HAP-1 (cell line): ENCODE measurements around the gene TNRC18.
"Not testable (repeated sequence)": the region's sequence is repeated elsewhere in the genome, so short reads cannot be mapped to it uniquely, and the experiment has no call there.

Source experiments
- DNase-seq, 2 experiments: peaks; one replicate each; pipeline ENCODE4 v3.0.0-alpha.2; 2016 to 2020; ENCODE audit warnings: low spot score in 2 of 2
- H3K27me3 ChIP-seq: fragments of 250-450 bp; sonication (Bioruptor Pico); 2 replicates; pipeline ENCODE4 v1.5.1; 2020; ENCODE audit warnings: low read depth, mild to moderate bottlenecking, moderate library complexity
- H3K36me3 ChIP-seq: fragments of 250-450 bp; sonication (Bioruptor Pico); replicated peaks from 2 replicates; pipeline ENCODE4 v1.5.1; 2020; ENCODE audit warnings: mild to moderate bottlenecking
- H3K4me1 ChIP-seq: fragments of 250-450 bp; sonication (Bioruptor Pico); 2 replicates; pipeline ENCODE4 v1.5.1; 2020; ENCODE audit warnings: mild to moderate bottlenecking
- H3K4me3 ChIP-seq: fragments of 250-450 bp; sonication (Bioruptor Pico); 2 replicates; pipeline ENCODE4 v1.5.1; 2020; ENCODE audit warnings: mild to moderate bottlenecking, moderate library complexity
- H3K9me3 ChIP-seq: fragments of 250-450 bp; sonication (Bioruptor Pico); 2 replicates; pipeline ENCODE4 v1.5.1; 2020; ENCODE audit warnings: mild to moderate bottlenecking, moderate library complexity
- in situ Hi-C: fragments of 300-500 bp; cut with MboI; formaldehyde crosslinking; loops from 3 replicates; pipeline ENCODE4 v1.14.3; 2020; ENCODE audit warnings: low sequenced_read_pairs, inconsistent platforms, mixed read lengths

Gene TNRC18

DNA sequence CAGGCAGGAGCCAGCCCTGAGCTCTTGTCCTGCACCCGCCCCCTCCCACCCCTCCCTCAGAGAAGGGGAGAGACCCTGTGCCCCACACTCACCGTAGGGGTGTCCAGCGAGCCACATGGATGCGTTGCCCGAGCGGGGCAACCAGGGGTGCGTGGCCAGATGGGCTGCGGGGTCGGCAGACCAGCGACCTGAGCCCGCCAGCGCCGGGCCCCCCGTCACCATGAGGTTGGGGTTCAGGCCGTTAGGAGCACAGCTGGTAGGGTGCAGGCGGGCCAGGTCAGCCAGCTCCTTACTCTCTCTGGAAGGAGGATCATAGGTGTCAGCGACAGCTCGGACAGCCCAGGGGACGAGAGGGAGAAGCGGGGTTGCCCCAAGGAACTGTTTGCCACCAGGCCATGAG, 46.4 kb downstream of the TNRC18 start:
- Histone ChIP-seq H3K4me3 (no peak overlapping the region), H3K27me3 (no peaks in the 10 kb centered on the region), H3K9me3 (no peaks in the 10 kb centered on the region), H3K36me3 (peaks cover 15% of the 10 kb centered on the region), H3K4me1 (no peaks in the 10 kb centered on the region)
- in situ Hi-C loops, result no loop called here
- no peak for DNase-seq

DNA sequence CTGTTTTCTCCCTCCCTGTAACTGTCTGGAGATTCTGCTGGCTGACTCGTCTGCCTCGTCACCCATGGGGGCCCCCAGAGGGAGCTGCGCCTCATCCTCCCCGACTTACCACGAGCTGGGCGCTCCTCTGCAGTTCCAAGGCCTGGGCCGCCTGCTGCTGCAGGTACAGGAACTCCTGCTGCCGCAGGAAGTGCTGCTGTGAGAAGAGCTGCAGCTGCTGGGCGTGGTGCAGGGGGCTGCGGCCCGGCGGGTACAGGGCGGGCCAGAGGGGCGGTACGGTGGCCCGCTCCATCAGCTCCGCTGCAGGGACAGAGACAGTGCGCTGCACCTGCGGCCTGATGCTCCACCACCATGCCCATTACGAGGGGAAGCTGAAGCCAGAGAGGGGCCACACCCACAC, 47.7 kb downstream of the TNRC18 start:
- Histone ChIP-seq H3K27me3 (no peaks in the 10 kb centered on the region), H3K36me3 (peaks cover 16% of the 10 kb centered on the region), H3K4me1 (no peaks in the 10 kb centered on the region), H3K9me3 (no peaks in the 10 kb centered on the region), H3K4me3 (no peak overlapping the region)
- no peak for DNase-seq
- in situ Hi-C loops, result no loop called here

DNA sequence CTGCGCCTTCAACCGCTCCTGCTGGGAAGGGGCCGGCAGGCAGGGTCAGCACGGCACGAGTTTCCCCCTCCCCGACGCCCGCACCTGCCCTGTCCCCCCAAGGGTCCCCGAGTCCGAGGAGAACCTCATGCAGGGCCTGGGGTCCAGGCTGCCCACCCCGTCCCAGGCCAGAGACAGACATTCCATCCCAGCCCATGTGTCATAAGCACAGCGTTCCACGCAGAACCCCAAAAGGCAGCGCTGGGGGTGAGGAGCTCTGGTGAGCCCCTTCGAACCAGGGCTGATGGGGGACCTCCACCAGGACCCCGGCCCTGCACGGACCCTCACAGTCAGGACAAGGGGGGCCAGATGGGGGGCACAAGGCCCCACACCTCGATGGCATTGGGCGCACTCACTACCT, 49.2 kb downstream of the TNRC18 start:
- Histone ChIP-seq H3K4me3 (no peak overlapping the region), H3K36me3 (peaks cover 29% of the 10 kb centered on the region), H3K4me1 (no peaks in the 10 kb centered on the region), H3K9me3 (no peaks in the 10 kb centered on the region), H3K27me3 (no peaks in the 10 kb centered on the region)
- in situ Hi-C loops, result loop anchor here (25.0 kb wide), 1 partner anchor 313 kb away; no protein-coding TSS in a partner anchor
- no peak for DNase-seq

DNA sequence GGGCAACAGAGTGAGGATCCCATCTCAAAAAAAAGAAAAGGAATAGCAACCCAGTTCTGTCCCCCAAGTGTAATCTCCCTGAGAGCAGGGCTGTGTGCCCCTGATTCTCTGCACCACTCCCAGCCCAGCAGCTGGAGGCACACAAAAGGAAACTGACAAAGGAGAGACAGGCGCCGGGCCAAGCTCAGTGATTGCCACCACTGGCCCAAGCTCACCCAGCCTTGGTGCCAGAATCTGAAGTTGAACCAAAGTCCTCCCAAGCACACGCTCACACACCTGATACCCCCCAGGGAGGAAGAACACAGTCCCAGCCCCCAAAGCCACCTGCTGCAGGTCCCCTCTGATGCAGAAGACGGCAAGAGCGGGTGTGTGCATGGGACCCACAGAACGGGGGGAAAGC, 50.3 kb downstream of the TNRC18 start:
- Histone ChIP-seq H3K36me3 (peaks cover 30% of the 10 kb centered on the region), H3K4me3 (no peak overlapping the region), H3K9me3 (no peaks in the 10 kb centered on the region), H3K4me1 (no peaks in the 10 kb centered on the region), H3K27me3 (no peaks in the 10 kb centered on the region)
- DNase-seq, result no peak
- in situ Hi-C loops, result loop anchor here (25.0 kb wide), 1 partner anchor 314 kb away; no protein-coding TSS in a partner anchor

DNA sequence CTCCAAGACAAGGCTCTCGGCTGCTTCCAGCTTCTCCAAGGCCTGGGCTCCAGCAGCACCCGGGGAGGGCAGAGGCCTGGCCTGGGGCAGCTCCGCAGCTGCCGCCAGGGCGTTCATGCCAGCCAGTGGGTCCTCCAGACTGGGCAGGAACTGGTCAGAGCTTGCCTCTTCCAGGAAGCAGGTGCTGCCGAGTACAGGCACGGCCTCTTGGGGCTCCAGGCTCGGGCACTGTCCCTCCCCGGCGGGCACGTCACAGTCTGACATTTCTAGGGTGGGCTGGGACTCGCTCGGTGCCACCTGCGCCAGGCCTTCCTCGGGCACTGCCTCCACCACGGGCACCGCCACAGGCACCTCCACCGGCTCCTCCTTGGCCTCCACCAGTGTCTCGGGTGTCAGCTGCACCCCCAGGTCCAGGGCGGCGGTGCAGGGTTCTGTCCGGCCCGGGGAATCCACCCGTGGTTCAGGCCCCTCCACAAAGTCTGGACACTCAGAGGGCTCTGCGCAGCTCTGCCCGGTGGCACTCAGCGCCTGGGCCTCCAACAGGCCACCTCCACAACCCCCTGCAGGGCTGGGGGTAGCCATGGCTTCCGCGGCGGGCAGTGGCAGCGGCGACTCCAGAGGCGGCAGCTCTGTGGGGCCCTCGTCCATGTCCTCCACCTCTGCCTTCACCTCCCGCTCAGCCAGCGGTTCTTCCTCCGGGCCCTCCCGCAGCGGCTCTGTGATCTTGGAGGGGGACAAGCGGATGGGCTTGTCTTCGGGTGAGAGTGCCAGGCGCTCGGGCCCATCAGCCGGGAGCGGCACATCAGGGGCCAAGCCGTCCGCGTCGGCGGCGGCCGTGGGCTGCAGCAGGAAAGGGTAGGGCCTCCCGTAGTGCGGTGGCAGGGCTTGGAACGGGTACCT, 52.9 kb downstream of the TNRC18 start:
- Histone ChIP-seq H3K4me3 (no peak overlapping the region), H3K36me3 (peaks cover 25% of the 10 kb centered on the region), H3K4me1 (no peaks in the 10 kb centered on the region), H3K27me3 (no peaks in the 10 kb centered on the region), H3K9me3 (no peaks in the 10 kb centered on the region)
- in situ Hi-C loops, result loop anchor here (25.0 kb wide), 1 partner anchor 317 kb away; no protein-coding TSS in a partner anchor
- no peak for DNase-seq

DNA sequence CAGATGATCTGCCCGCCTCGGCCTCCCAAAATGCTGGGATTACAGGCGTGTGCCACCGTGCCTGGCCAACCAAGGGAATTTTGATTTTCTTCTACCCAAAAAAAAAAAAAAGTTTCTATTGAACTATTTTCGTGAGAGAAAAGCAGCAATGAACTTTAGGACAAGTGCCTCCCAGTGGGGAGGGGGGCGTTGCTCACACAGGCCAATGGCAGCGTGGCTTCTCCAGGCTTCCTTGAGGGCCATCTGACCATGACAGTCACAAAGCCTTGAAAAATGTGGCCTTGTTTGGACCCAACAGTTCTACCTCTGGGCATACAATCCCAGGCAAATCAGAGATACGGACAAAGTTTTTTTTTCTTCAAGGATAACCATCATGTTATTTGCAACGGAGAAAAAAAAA, 56.0 kb downstream of the TNRC18 start:
- in situ Hi-C loops, result loop anchor here (25.0 kb wide), 1 partner anchor 320 kb away; no protein-coding TSS in a partner anchor
- no peak for DNase-seq
- no peaks in the 10 kb centered on the region for H3K9me3 ChIP-seq
- H3K27me3 ChIP-seq, result no peaks in the 10 kb centered on the region
- no peaks in the 10 kb centered on the region for H3K4me1 ChIP-seq
- no peak overlapping the region for H3K4me3 ChIP-seq
- H3K36me3 ChIP-seq, result peaks cover 22% of the 10 kb centered on the region

DNA sequence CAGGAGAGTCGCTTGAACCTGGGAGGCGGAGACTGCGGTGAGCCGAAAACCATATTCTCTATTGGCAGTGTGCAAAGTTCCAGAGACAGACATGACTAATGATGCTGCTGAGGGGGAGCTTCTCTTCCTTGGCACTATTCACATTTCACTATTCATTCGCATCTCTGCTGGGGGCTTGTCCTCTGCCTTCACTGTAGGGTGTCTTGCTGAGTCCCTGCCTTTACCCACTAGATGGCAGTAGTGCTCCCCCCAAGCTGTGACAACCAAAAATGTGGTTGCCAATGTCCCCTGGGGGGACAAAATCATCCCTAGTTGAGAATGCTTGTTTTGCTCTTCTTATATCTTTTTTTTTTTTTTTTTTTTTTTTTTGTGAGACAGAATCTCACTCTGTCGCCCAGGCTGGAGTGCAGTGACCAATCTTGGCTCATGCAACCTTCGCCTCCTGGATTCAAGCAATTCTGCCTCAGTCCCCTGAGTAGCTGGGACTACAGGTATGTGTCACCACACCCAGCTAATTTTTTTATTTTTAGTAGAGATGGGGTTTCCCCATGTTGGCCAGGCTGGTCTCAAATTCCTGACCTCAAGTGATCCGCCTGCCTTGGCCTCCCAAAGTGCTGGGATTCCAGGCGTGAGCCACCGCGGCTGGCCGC, 57.5 kb downstream of the TNRC18 start:
- not testable (repeated sequence) for H3K4me1 ChIP-seq, H3K4me3 ChIP-seq, H3K9me3 ChIP-seq, H3K27me3 ChIP-seq
- H3K36me3 ChIP-seq, result peaks cover 30% of the 10 kb centered on the region
- peak; percentile 49 to 81 for DNase-seq
- in situ Hi-C loops, result loop anchor here (25.0 kb wide), 1 partner anchor 321 kb away; no protein-coding TSS in a partner anchor

DNA sequence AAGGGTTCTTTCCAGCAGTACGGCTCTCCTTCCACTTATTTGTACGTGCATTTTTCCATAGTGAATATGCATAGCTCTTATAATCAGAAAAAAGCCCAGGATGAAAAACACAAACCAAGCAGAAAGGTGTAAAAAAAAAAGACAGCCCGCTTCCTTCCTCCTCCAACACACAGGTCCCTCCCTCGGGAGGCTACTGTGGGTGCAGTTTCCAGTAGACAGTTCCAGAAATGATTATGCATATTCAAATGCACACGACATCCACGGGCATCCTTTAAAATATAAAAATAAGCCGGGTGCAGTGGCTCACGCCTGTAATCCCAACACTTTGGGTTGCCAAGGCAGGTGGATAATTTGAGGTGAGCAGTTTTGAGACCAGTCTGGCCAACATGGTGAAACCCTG, 59.9 kb downstream of the TNRC18 start:
- peaks cover 25% of the 10 kb centered on the region for H3K36me3 ChIP-seq

DNA sequence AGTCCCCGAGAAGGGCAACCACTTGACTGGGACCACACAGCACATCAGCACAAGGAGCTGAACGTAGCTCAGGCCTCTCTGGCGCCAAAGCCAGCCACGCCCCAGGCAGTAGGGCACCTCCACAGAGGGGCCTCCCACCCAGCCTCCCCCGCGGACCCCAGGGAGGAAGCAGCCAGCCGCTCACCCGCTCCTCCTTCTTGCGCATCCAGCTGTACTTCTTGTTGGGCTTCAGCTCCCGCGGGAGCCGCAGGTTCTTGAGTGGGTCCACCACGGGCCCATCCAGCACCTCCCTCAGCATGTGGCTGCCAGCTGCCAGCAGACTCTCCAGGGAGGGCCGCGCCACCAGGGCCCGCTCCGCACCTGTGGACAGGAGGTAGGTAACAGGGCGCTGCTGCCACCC, 61.2 kb downstream of the TNRC18 start:
- no peak overlapping the region for H3K4me3 ChIP-seq
- in situ Hi-C loops, result loop anchor here (25.0 kb wide), 1 partner anchor 325 kb away; no protein-coding TSS in a partner anchor
- H3K27me3 ChIP-seq, result no peaks in the 10 kb centered on the region
- peaks cover 38% of the 10 kb centered on the region for H3K36me3 ChIP-seq
- H3K4me1 ChIP-seq, result no peaks in the 10 kb centered on the region
- H3K9me3 ChIP-seq, result no peaks in the 10 kb centered on the region
- no peak for DNase-seq

More for the DNA sequence above, 59.9 kb downstream of the TNRC18 start:
- DNase-seq, result no peak
- in situ Hi-C loops, result loop anchor here (25.0 kb wide), 1 partner anchor 324 kb away; no protein-coding TSS in a partner anchor
- Histone ChIP-seq H3K9me3 (no peaks in the 10 kb centered on the region), H3K4me1 (no peaks in the 10 kb centered on the region), H3K4me3 (no peak overlapping the region), H3K27me3 (no peaks in the 10 kb centered on the region)

DNA sequence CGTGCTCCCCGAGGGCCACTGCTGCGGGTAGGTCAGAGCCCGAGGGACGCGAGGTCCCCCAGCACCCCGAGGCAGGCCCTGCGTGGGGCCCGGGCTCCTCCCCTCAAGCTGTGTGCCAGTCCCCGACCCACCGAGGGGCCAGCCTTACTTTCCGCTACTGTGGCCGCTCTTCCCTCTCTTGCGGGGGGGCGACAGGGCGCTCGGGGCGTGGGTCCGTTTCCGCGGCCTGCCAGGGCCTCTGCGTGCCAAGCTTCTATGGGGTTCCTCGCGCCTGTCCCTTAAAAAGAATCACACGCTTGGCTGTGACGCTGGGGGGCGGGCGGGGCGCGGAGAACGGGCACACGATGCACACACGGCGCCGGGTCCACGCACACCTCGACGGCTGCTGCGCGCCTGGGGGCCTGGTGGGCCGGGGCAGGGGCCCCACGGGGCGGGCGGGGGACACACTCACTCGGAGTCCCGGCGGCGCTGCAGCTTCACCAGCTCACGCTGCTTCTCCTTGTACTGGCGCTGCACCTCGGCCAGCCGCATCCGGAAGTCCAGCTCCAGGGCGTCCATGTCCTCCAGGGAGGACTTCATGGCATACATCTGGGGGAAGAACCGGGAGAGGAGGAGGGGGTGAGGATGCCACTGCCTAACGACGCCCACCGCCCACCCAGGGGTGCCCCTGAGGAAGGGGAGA, 62.0 kb downstream of the TNRC18 start:
- no peak for DNase-seq
- in situ Hi-C loops, result loop anchor here (25.0 kb wide), 1 partner anchor 326 kb away; no protein-coding TSS in a partner anchor
- Histone ChIP-seq H3K36me3 (peaks cover 46% of the 10 kb centered on the region), H3K9me3 (no peaks in the 10 kb centered on the region), H3K27me3 (no peaks in the 10 kb centered on the region), H3K4me1 (no peaks in the 10 kb centered on the region), H3K4me3 (no peak overlapping the region)

DNA sequence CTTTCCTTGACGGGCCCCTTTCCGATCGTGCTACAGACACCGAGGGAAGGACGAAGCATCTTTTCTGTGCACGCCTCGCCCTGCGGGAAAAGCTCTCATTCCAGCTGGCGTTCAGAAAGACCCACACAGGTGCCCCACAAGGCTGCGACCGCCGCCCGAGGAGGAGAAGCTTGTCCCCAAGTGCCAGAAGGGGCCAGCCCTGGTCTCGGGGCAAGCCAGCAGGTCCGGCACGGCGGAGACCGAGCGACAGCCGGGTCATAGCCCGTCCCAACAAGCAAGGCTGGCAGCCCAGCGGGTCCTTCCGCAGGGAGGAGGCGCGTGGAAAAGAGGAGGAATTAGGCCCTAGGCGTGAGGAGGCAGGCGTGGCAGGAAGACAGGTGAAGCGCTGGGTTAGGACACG, 62.7 kb downstream of the TNRC18 start:
- no peaks in the 10 kb centered on the region for H3K4me1 ChIP-seq
- no peak overlapping the region for H3K4me3 ChIP-seq
- H3K27me3 ChIP-seq, result no peaks in the 10 kb centered on the region
- no peak for DNase-seq
- in situ Hi-C loops, result loop anchor here (25.0 kb wide), 1 partner anchor 326 kb away; no protein-coding TSS in a partner anchor
- peaks cover 52% of the 10 kb centered on the region for H3K36me3 ChIP-seq
- H3K9me3 ChIP-seq, result no peaks in the 10 kb centered on the region

DNA sequence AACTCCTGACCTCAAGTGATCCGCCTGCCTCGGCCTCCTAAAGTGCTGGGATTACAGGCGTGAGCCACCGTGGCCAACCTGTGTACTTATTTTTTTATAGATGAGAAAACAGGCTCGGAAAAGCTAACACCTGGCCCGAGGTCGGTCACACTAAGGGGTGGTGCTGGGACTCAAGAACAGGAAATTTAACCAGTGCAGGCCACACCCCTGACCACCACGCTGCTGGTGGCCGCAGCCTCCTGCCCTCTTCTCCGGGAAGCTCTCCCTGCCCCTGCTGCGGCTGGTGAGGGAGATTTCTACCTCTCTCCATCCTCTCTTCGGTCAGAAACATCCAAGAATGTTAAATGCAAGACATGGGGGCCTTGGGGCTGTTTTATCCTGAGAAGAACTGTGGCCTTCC, 63.2 kb downstream of the TNRC18 start:
- no peak for DNase-seq
- in situ Hi-C loops, result loop anchor here (25.0 kb wide), 1 partner anchor 327 kb away; no protein-coding TSS in a partner anchor
- Histone ChIP-seq H3K27me3 (no peaks in the 10 kb centered on the region), H3K9me3 (no peaks in the 10 kb centered on the region), H3K36me3 (peaks cover 51% of the 10 kb centered on the region), H3K4me1 (no peaks in the 10 kb centered on the region), H3K4me3 (no peak overlapping the region)

DNA sequence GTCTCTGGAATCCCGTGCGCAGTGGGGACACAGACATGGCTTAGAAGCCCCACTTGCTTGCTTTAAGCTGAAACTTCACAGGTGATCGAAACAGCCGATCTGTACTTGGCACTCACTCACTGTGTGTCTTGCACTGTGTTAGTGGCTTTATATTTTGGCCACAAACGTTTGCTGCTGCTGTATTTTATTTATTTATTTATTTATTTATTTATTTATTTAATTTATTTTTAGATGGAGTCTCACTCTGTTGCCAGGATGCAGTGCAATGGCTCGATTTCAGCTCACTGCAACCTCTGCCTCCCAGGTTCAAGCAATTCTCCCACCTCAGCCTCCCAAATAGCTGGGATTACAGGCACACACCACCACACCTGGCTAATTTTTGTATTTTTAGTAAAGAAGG, 63.6 kb downstream of the TNRC18 start:
- not testable (repeated sequence) for DNase-seq, H3K4me3 ChIP-seq, H3K9me3 ChIP-seq, H3K4me1 ChIP-seq, H3K27me3 ChIP-seq
- peaks cover 56% of the 10 kb centered on the region for H3K36me3 ChIP-seq
- in situ Hi-C loops, result loop anchor here (25.0 kb wide), 1 partner anchor 327 kb away; no protein-coding TSS in a partner anchor
